NB4 (cell line): ENCODE measurements around the gene WDR62.

Experiments
- CTCF ChIP-seq: IDR thresholded peaks from one replicate; pipeline ENCODE4 v1.5.1; 2012; ENCODE audit warnings: low read depth, low read length
- MYC ChIP-seq: IDR thresholded peaks from 2 replicates; pipeline ENCODE4 v1.6.1; 2011; ENCODE audit warnings: low read depth, low read length
- POLR2A ChIP-seq: IDR thresholded peaks from 2 replicates; pipeline ENCODE4 v1.6.1; 2011; ENCODE audit warnings: mild to moderate bottlenecking; ENCODE audit not compliant: insufficient read length; ENCODE audit errors: extremely low read depth

GRCh38 chr19:36026091-36026876 is 28.4 kb upstream of the WDR62 start:
- TF ChIP-seq CTCF (no peak), POLR2A (no peak), MYC (no peak)
